Measurements from ENCODE around the gene ARAP2.

- TF ChIP-seq CTCF (conservative IDR thresholded peaks at IDR 0.05 in 1 of 2, IDR thresholded peaks at IDR 0.05 in 1 of 2; ENCODE audit: extremely low read depth in 1 of 2, insufficient read depth in 1 of 2, low read depth in 1 of 2, low read length in 2 of 2), result no peak
- no peak for TF ChIP-seq EZH2 (IDR thresholded peaks at IDR 0.05; ENCODE audit: borderline replicate concordance, low read length)
Observed at GRCh38 chr4:36039026-36039425, 205.3 kb downstream of the ARAP2 start.

Data from mammary epithelial cell (primary cell).